ENCODE data around the gene TRDMT1.
A peak's percentile ranks its signal among the peaks of the same experiment; 100 is the strongest.

The TRDMT1 gene

GRCh38 chr10:17237149-17237527, 35.7 kb upstream of the TRDMT1 start:
- TF ChIP-seq CTCF (IDR thresholded peaks at IDR 0.05; ENCODE audit: extremely low read depth, missing control alignments), result no peak
- DNase-seq (ENCODE audit: low spot score), result no peak

GRCh38 chr10:17236468-17237148, 35.1 kb upstream of the TRDMT1 start:
- DNase-seq (ENCODE audit: low spot score), result no peak
- TF ChIP-seq CTCF (IDR thresholded peaks at IDR 0.05; ENCODE audit: extremely low read depth, missing control alignments), result no peak

- DNase-seq (ENCODE audit: low spot score), result no peak
- no peak for TF ChIP-seq CTCF (IDR thresholded peaks at IDR 0.05; ENCODE audit: extremely low read depth, missing control alignments)
These were observed 33.7 kb upstream of the TRDMT1 start for GRCh38 chr10:17235136-17235535.

GRCh38 chr10:17234431-17234945, 33.0 kb upstream of the TRDMT1 start:
- no peak for TF ChIP-seq CTCF (IDR thresholded peaks at IDR 0.05; ENCODE audit: extremely low read depth, missing control alignments)
- DNase-seq (ENCODE audit: low spot score), result no peak

- no peak for TF ChIP-seq CTCF (IDR thresholded peaks at IDR 0.05; ENCODE audit: extremely low read depth, missing control alignments)
- no peak for DNase-seq (ENCODE audit: low spot score)
These were observed 32.0 kb upstream of the TRDMT1 start for GRCh38 chr10:17233286-17233991.

GRCh38 chr10:17232276-17232960, 30.9 kb upstream of the TRDMT1 start:
- peak; percentile 42 for DNase-seq (ENCODE audit: low spot score)
- no peak for TF ChIP-seq CTCF (IDR thresholded peaks at IDR 0.05; ENCODE audit: extremely low read depth, missing control alignments)

GRCh38 chr10:17231788-17232187, 30.3 kb upstream of the TRDMT1 start:
- TF ChIP-seq CTCF (IDR thresholded peaks at IDR 0.05; ENCODE audit: extremely low read depth, missing control alignments), result no peak
- no peak for DNase-seq (ENCODE audit: low spot score)
